Measurements from ENCODE around the gene LCE7A.

The LCE7A gene

DNA sequence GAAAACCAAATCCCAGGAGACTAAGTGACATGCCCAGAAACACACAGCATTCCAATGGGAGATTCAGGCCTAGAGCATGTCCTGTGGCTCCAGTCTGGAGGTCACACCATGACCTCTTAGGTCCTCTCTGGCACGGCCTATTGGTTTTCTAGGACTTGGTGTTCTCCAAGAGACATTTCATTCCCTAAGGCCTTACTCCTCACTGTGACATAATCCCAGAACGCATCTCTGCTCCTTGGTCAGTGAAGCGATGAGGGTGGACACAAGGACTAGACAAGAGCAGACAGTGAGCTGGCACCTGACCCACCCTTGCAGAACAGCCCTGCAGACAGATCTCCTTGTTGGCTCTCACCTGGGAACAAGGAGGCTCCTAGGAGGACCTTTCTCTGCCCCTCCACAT, 49.4 kb downstream of the LCE7A start:
- Mint-ChIP-seq H3K4me1 (peaks cover 7% of the 10 kb centered on the region), H3K27ac (ENCODE audit: low read depth) (peak overlapping the region; percentile 35), H3K36me3 (ENCODE audit: insufficient read depth) (peaks cover 5% of the 10 kb centered on the region), H3K9me3 (no peaks in the 10 kb centered on the region), H3K4me3 (peak overlapping the region; percentile 66), H3K27me3 (peaks cover 38% of the 10 kb centered on the region)
- DNase-seq (ENCODE audit: low spot score in 2 of 2) (no peak), ATAC-seq (replicated peaks; ENCODE audit: extremely low read depth, poor library complexity, severe bottlenecking) (no peak)

Measured in central memory CD8-positive, alpha-beta T cell (primary cell).